HepG2 (cell line): ENCODE data around the gene LITAFD. TPM values are rescaled to one million over a fixed set of nuclear protein-coding genes. Genes with fewer than 3 reads are reported as not detected.
A peak's percentile ranks its signal among the peaks of the same experiment; 100 is the strongest.

ENCODE experiments used
- CBFB ChIP-seq: sonication (generic); formaldehyde crosslinking; IDR thresholded peaks from 2 replicates; pipeline ENCODE4 v1.4.0; 2020; ENCODE audit warnings: missing genetic modification reagents
- FOXK1 ChIP-seq: sonication (generic); formaldehyde crosslinking; IDR thresholded peaks from 2 replicates; pipeline ENCODE4 v1.4.0; 2020; ENCODE audit warnings: low read depth, missing genetic modification reagents, borderline replicate concordance
- GLI4 ChIP-seq: sonication (generic); formaldehyde crosslinking; IDR thresholded peaks from 2 replicates; pipeline ENCODE4 v1.5.1; 2020; ENCODE audit warnings: missing genetic modification reagents, mild to moderate bottlenecking, moderate library complexity, borderline replicate concordance
- MEIS2 ChIP-seq: sonication (generic); formaldehyde crosslinking; IDR thresholded peaks from 2 replicates; pipeline ENCODE4 v1.9.0; 2021; ENCODE audit warnings: mild to moderate bottlenecking, missing genetic modification reagents
- NFYC ChIP-seq: IDR thresholded peaks from 2 replicates; pipeline ENCODE4 v1.6.1; 2016; ENCODE audit warnings: missing genetic modification reagents, missing compliant biosample characterization
- SETDB1 ChIP-seq: sonication (generic); formaldehyde crosslinking; IDR thresholded peaks from 2 replicates; pipeline ENCODE4 v1.5.1; 2020; ENCODE audit warnings: missing genetic modification reagents, mild to moderate bottlenecking, borderline replicate concordance
- SMYD3 ChIP-seq: sonication (generic); formaldehyde crosslinking; IDR thresholded peaks from 2 replicates; pipeline ENCODE4 v1.8.1; 2023; ENCODE audit warnings: mild to moderate bottlenecking, missing genetic modification reagents
- U2AF1 ChIP-seq: fragments of 200-400 bp; formaldehyde crosslinking; optimal IDR thresholded peaks from 2 replicates; pipeline ENCODE3; 2017; ENCODE audit warnings: mild to moderate bottlenecking, low read depth, low read length
- ZFP36L1 ChIP-seq: sonication (generic); formaldehyde crosslinking; IDR thresholded peaks from 2 replicates; pipeline ENCODE4 v1.8.0; 2022; ENCODE audit warnings: mild to moderate bottlenecking, missing genetic modification reagents, moderate library complexity
- ZNF20 ChIP-seq: sonication (generic); formaldehyde crosslinking; IDR thresholded peaks from 2 replicates; pipeline ENCODE4 v1.4.0; 2020; ENCODE audit warnings: mild to moderate bottlenecking, moderate library complexity, missing genetic modification reagents
- ZNF205 ChIP-seq: IDR thresholded peaks from 2 replicates; pipeline ENCODE4 v1.6.1; 2018; ENCODE audit warnings: missing biosample characterization, missing genetic modification reagents
- ZNF484 ChIP-seq: sonication (generic); formaldehyde crosslinking; IDR thresholded peaks from 2 replicates; pipeline ENCODE4 v1.5.1; 2020; ENCODE audit warnings: mild to moderate bottlenecking, low read depth, missing genetic modification reagents, borderline replicate concordance
- ZNF549 ChIP-seq: sonication (generic); formaldehyde crosslinking; IDR thresholded peaks from 2 replicates; pipeline ENCODE4 v1.5.0; 2020; ENCODE audit warnings: missing genetic modification reagents
- ZNF773 ChIP-seq: sonication (generic); formaldehyde crosslinking; IDR thresholded peaks from 2 replicates; pipeline ENCODE4 v1.4.0; 2020; ENCODE audit warnings: missing genetic modification reagents, borderline replicate concordance
- ZNF891 ChIP-seq: sonication (generic); formaldehyde crosslinking; IDR thresholded peaks from 2 replicates; pipeline ENCODE4 v1.5.0; 2020; ENCODE audit warnings: mild to moderate bottlenecking, missing genetic modification reagents
- polyA plus RNA-seq, 8 experiments: library from polyadenylated mRNA; depleted of rRNA in 3 of 8; stranded (reverse) in 7 of 8; unstranded in 1 of 8; fragments of >200 nt; fragmentation: Illumina TruSeq in 4 of 8; extraction: Trizol in 4 of 8; gene quantifications; 2 replicates each; pipeline versions ENCODE4 v1.2.1 to v1.2.3, GENCODE V29; 2011 to 2016; ENCODE audit warnings: low read depth in 4 of 8, missing spikeins in 1 of 8, mixed read lengths in 1 of 8; ENCODE audit not compliant: insufficient read depth in 1 of 8
- total RNA-seq, 5 experiments: library from RNA; depleted of rRNA; stranded (reverse); fragments of >200 nt; fragmentation: Illumina TruSeq; extraction: Trizol; gene quantifications; 2 replicates each; pipeline ENCODE4 v1.2.3, GENCODE V29; 2016; ENCODE audit warnings: low read depth in 1 of 5
- TF ChIP-seq, protein P1 (sequence below): sonication (generic); formaldehyde crosslinking; IDR thresholded peaks from 2 replicates; pipeline ENCODE4 v1.4.0; 2020; ENCODE audit warnings: missing genetic modification reagents
- TF ChIP-seq, protein P2 (sequence below): sonication (generic); formaldehyde crosslinking; IDR thresholded peaks from 2 replicates; pipeline ENCODE4 v1.5.0; 2020; ENCODE audit warnings: missing genetic modification reagents
- TF ChIP-seq, protein P3 (sequence below): sonication (generic); formaldehyde crosslinking; IDR thresholded peaks from 2 replicates; pipeline ENCODE4 v1.5.0; 2020; ENCODE audit warnings: missing genetic modification reagents
- TF ChIP-seq, protein P4 (sequence below): sonication (generic); formaldehyde crosslinking; IDR thresholded peaks from 2 replicates; pipeline ENCODE4 v1.5.0; 2020; ENCODE audit warnings: mild to moderate bottlenecking, missing genetic modification reagents
- TF ChIP-seq, protein P5 (sequence below): sonication (generic); formaldehyde crosslinking; IDR thresholded peaks from 2 replicates; pipeline ENCODE4 v1.8.1; 2023; ENCODE audit warnings: mild to moderate bottlenecking, missing genetic modification reagents

The LITAFD gene
- total and polyA plus RNA-seq, 2 of the 13 experiments (the other 11 are each of a cell fraction or from before 2014, with no cell fraction given), result not detected

DNA sequence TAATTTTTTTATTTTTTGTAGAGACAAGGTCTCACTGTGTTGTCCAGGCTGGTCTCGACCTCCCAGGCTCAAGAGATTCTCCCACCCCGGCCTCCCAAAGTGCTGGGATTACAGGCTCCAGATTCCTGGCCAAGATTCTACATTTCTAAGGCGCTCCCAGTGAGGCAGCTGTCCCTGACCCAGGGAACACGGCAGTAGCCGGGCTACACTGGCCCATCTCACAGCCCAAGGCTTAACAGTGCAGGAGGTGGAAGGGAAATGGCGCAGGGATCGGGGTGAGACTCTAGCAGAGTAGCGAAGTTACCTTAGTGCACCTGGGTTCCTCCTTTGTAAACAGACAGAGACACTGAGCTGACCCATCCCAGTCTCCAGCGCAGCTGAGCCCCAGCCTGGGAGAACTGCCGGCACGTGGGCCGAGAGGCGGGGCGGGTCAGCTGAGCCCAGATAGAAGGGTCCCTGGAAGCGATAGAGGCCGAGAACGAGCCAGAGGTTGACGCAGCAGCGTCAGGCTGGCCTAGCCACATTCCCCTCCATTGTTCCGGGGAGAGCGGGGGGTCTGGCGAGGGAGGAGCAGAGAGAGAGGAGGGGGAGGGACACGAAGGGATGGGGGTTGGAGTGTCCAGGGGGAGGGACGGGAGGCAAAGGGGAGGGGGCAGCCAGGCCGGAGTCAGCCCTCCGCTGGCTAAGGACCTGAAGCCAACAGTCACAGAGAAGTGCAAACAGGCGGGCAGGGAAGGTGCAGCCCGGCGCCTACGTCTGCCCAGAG is 15.8 kb upstream of the LITAFD start (continued):
- TF ChIP-seq MEIS2 (CRISPR knock-in tag) (peak; percentile 20; the same call in 1 of the 2 replicates), ZNF484 (no peak), FOXK1 (CRISPR knock-in tag) (peak; percentile 46; the same call in 1 of the 2 replicates), NFYC (CRISPR knock-in tag) (0 out of 2 replicates have a peak, but pooled peaks have one; percentile 32), ZNF20 (CRISPR knock-in tag) (no peak), CBFB (CRISPR knock-in tag) (no peak; the same call in 1 of the 2 replicates), GLI4 (no peak), ZNF549 (no peak), ZNF891 (CRISPR knock-in tag) (peak; percentile 71), SETDB1 (CRISPR knock-in tag) (0 out of 2 replicates have a peak, but pooled peaks have one; percentile 70), ZNF773 (CRISPR knock-in tag) (no peak; the same call in 1 of the 2 replicates), SMYD3 (CRISPR knock-in tag) (no peak), ZFP36L1 (0 out of 2 replicates have a peak, but pooled peaks have one; percentile 29), U2AF1 (no peak), ZNF205 (0 out of 2 replicates have a peak, but pooled peaks have one; percentile 63)
- TF ChIP-seq, protein P1, sequence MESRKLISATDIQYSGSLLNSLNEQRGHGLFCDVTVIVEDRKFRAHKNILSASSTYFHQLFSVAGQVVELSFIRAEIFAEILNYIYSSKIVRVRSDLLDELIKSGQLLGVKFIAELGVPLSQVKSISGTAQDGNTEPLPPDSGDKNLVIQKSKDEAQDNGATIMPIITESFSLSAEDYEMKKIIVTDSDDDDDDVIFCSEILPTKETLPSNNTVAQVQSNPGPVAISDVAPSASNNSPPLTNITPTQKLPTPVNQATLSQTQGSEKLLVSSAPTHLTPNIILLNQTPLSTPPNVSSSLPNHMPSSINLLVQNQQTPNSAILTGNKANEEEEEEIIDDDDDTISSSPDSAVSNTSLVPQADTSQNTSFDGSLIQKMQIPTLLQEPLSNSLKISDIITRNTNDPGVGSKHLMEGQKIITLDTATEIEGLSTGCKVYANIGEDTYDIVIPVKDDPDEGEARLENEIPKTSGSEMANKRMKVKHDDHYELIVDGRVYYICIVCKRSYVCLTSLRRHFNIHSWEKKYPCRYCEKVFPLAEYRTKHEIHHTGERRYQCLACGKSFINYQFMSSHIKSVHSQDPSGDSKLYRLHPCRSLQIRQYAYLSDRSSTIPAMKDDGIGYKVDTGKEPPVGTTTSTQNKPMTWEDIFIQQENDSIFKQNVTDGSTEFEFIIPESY (CRISPR knock-in tag), result peak; percentile 57; the same call in 1 of the 2 replicates
- TF ChIP-seq, protein P2, sequence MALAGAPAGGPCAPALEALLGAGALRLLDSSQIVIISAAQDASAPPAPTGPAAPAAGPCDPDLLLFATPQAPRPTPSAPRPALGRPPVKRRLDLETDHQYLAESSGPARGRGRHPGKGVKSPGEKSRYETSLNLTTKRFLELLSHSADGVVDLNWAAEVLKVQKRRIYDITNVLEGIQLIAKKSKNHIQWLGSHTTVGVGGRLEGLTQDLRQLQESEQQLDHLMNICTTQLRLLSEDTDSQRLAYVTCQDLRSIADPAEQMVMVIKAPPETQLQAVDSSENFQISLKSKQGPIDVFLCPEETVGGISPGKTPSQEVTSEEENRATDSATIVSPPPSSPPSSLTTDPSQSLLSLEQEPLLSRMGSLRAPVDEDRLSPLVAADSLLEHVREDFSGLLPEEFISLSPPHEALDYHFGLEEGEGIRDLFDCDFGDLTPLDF, result no peak
- TF ChIP-seq, protein P3, sequence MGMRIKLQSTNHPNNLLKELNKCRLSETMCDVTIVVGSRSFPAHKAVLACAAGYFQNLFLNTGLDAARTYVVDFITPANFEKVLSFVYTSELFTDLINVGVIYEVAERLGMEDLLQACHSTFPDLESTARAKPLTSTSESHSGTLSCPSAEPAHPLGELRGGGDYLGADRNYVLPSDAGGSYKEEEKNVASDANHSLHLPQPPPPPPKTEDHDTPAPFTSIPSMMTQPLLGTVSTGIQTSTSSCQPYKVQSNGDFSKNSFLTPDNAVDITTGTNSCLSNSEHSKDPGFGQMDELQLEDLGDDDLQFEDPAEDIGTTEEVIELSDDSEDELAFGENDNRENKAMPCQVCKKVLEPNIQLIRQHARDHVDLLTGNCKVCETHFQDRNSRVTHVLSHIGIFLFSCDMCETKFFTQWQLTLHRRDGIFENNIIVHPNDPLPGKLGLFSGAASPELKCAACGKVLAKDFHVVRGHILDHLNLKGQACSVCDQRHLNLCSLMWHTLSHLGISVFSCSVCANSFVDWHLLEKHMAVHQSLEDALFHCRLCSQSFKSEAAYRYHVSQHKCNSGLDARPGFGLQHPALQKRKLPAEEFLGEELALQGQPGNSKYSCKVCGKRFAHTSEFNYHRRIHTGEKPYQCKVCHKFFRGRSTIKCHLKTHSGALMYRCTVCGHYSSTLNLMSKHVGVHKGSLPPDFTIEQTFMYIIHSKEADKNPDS, result no peak
- TF ChIP-seq, protein P4, sequence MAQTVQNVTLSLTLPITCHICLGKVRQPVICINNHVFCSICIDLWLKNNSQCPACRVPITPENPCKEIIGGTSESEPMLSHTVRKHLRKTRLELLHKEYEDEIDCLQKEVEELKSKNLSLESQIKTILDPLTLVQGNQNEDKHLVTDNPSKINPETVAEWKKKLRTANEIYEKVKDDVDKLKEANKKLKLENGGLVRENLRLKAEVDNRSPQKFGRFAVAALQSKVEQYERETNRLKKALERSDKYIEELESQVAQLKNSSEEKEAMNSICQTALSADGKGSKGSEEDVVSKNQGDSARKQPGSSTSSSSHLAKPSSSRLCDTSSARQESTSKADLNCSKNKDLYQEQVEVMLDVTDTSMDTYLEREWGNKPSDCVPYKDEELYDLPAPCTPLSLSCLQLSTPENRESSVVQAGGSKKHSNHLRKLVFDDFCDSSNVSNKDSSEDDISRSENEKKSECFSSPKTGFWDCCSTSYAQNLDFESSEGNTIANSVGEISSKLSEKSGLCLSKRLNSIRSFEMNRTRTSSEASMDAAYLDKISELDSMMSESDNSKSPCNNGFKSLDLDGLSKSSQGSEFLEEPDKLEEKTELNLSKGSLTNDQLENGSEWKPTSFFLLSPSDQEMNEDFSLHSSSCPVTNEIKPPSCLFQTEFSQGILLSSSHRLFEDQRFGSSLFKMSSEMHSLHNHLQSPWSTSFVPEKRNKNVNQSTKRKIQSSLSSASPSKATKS (CRISPR knock-in tag), result no peak
- TF ChIP-seq, protein P5, sequence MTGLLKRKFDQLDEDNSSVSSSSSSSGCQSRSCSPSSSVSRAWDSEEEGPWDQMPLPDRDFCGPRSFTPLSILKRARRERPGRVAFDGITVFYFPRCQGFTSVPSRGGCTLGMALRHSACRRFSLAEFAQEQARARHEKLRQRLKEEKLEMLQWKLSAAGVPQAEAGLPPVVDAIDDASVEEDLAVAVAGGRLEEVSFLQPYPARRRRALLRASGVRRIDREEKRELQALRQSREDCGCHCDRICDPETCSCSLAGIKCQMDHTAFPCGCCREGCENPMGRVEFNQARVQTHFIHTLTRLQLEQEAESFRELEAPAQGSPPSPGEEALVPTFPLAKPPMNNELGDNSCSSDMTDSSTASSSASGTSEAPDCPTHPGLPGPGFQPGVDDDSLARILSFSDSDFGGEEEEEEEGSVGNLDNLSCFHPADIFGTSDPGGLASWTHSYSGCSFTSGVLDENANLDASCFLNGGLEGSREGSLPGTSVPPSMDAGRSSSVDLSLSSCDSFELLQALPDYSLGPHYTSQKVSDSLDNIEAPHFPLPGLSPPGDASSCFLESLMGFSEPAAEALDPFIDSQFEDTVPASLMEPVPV, result peak; percentile 43; the same call in 1 of the 2 replicates
